PC-3 (cell line): Measurements from ENCODE around the gene SPATA32. TPM values are rescaled to one million over a fixed set of nuclear protein-coding genes. Genes with fewer than 3 reads are reported as not detected.

ENCODE experiments used
- ATAC-seq: fragments of 200-7000 bp; cut with Tn5 transposase; 2 replicates; pipeline ENCODE4 v1.9.1; 2020; ENCODE audit warnings: mild to moderate bottlenecking, moderate library complexity
- BruUV-seq: library from RNA; stranded (reverse); fragments of 400-500 nt; replicated peaks from 2 replicates; lab custom pipeline; 2021; lab: Mats Ljungman, UMichigan
- CTCF ChIA-PET: fragments of 300-600 bp; sonication (Branson Sonifier 250); formaldehyde crosslinking; loops from one replicate; lab custom pipeline; 2022; ENCODE audit warnings: antibody characterized with exemption; lab: Charles Lee
- POLR2A ChIA-PET: fragments of 300-600 bp; sonication (Branson Sonifier 250); formaldehyde crosslinking; loops from one replicate; lab custom pipeline; 2022; ENCODE audit warnings: antibody characterized with exemption; ENCODE audit not compliant: unreplicated experiment; lab: Charles Lee
- DNase-seq: peaks from one replicate; pipeline ENCODE4 v3.0.0-alpha.2; 2015
- H2AFZ ChIP-seq: fragments of 300-600 bp; sonication (generic); 2 replicates; pipeline ENCODE4 v1.6.0; 2016; ENCODE audit warnings: antibody characterized with exemption, low read length
- H3F3A ChIP-seq: fragments of 300-600 bp; sonication (generic); one replicate; pipeline ENCODE4 v1.6.0; 2017; ENCODE audit warnings: antibody characterized with exemption, low read length, control low read depth, mild to moderate bottlenecking; ENCODE audit not compliant: unreplicated experiment
- H3K27ac ChIP-seq: fragments of 300-600 bp; sonication (generic); 2 replicates; pipeline ENCODE4 v1.5.1; 2016; ENCODE audit warnings: mild to moderate bottlenecking, low read length
- H3K27me3 ChIP-seq: fragments of 300-600 bp; sonication (generic); 2 replicates; pipeline ENCODE4 v1.6.1; 2016; ENCODE audit warnings: low read length, mixed read lengths
- H3K36me3 ChIP-seq: fragments of 300-600 bp; sonication (generic); 2 replicates; pipeline ENCODE4 v1.6.1; 2016; ENCODE audit warnings: low read depth, mixed run types, low read length, mixed read lengths
- H3K4me1 ChIP-seq: fragments of 300-600 bp; sonication (generic); 2 replicates; pipeline ENCODE4 v1.5.1; 2016; ENCODE audit warnings: low read length; ENCODE audit not compliant: insufficient read depth
- H3K4me2 ChIP-seq: fragments of 300-600 bp; sonication (generic); 2 replicates; pipeline ENCODE4 v1.6.0; 2016; ENCODE audit warnings: low read length
- H3K4me3 ChIP-seq: fragments of 300-600 bp; sonication (generic); 2 replicates; pipeline ENCODE4 v1.5.1; 2016; ENCODE audit warnings: mild to moderate bottlenecking, low read length, mixed read lengths
- H3K79me2 ChIP-seq: fragments of 300-600 bp; sonication (generic); 2 replicates; pipeline ENCODE4 v1.6.1; 2017; ENCODE audit warnings: low read length, mixed read lengths
- H3K9ac ChIP-seq: fragments of 300-600 bp; sonication (generic); 2 replicates; pipeline ENCODE4 v1.6.0; 2016; ENCODE audit warnings: mild to moderate bottlenecking, low read length
- H3K9me2 ChIP-seq: fragments of 300-600 bp; sonication (generic); replicated peaks from 2 replicates; pipeline ENCODE4 v1.6.1; 2016; ENCODE audit warnings: mixed run types, low read length, mixed read lengths
- H3K9me3 ChIP-seq: fragments of 300-600 bp; sonication (generic); 2 replicates; pipeline ENCODE4 v1.6.1; 2016; ENCODE audit warnings: low read length, mixed read lengths
- H4K20me1 ChIP-seq: fragments of 300-600 bp; sonication (generic); 2 replicates; pipeline ENCODE4 v1.6.1; 2016; ENCODE audit warnings: low read length, mixed read lengths
- CTCF ChIP-seq: fragments of 300-600 bp; sonication (generic); conservative IDR thresholded peaks from 2 replicates; pipeline ENCODE4 v1.5.1; 2017; ENCODE audit warnings: antibody characterized with exemption, low read depth, mild to moderate bottlenecking, low read length
- EZH2 ChIP-seq: fragments of 300-600 bp; sonication (generic); IDR thresholded peaks from one replicate; pipeline ENCODE4 v1.6.1; 2017; ENCODE audit warnings: antibody characterized with exemption, mild to moderate bottlenecking, low read length; ENCODE audit not compliant: unreplicated experiment
- EZH2phosphoT487 ChIP-seq: fragments of 300-600 bp; sonication (generic); IDR thresholded peaks from 2 replicates; pipeline ENCODE4 v1.6.1; 2018; ENCODE audit warnings: mild to moderate bottlenecking, antibody characterized with exemption, low read length, borderline replicate concordance
- intact Hi-C: fragments of 100-400 bp; cut with micrococcal nuclease; formaldehyde crosslinking; loops from 2 replicates; pipeline ENCODE4 v1.9.0; 2023
- total RNA-seq: library from RNA; depleted of rRNA; stranded (reverse); fragments of >200 nt; gene quantifications from 2 replicates; pipeline ENCODE4 v1.2.3, GENCODE V29; 2014

SPATA32 gene
- total RNA-seq, 1 experiment from 2014 or later = not detected

GRCh38 chr17:45241328-45242028 is 20.4 kb downstream of the SPATA32 start:
- H3K27ac ChIP-seq = no peak overlapping the region
- ATAC-seq (no peak), DNase-seq (no peak)
- no peak for TF ChIP-seq CTCF
- no peak for TF ChIP-seq EZH2
- no peak for TF ChIP-seq EZH2phosphoT487
- ChIA-PET CTCF (no interaction called here), POLR2A (no interaction called here)
- H3K36me3 ChIP-seq = no peaks in the 10 kb centered on the region
- H3K4me2 ChIP-seq = no peak overlapping the region
- no peak overlapping the region for H3K4me3 ChIP-seq
- H4K20me1 ChIP-seq = no peaks in the 10 kb centered on the region
- H3K27me3 ChIP-seq = no peaks in the 10 kb centered on the region
- no peak overlapping the region for H3K9ac ChIP-seq
- no peaks in the 10 kb centered on the region for H3K9me2 ChIP-seq
- intact Hi-C loops = no loop called here
- H3F3A ChIP-seq = no peaks in the 10 kb centered on the region
- no TSS peak for BruUV-seq
- peaks cover 2% of the 10 kb centered on the region for H3K4me1 ChIP-seq
- no peaks in the 10 kb centered on the region for H3K9me3 ChIP-seq
- peaks cover 1% of the 10 kb centered on the region for H3K79me2 ChIP-seq
- H2AFZ ChIP-seq = no peak overlapping the region

- POLR2A ChIA-PET = no interaction called here
These were observed 21.0 kb downstream of the SPATA32 start for GRCh38 chr17:45240905-45241327.

More at GRCh38 chr17:45240905-45241327, 21.0 kb downstream of the SPATA32 start:
- Histone ChIP-seq H3K4me3 (no peak overlapping the region), H3K9ac (no peak overlapping the region), H3K9me3 (no peaks in the 10 kb centered on the region), H3K27ac (no peak overlapping the region), H2AFZ (no peak overlapping the region), H3K27me3 (no peaks in the 10 kb centered on the region), H4K20me1 (no peaks in the 10 kb centered on the region), H3K79me2 (no peaks in the 10 kb centered on the region), H3K36me3 (no peaks in the 10 kb centered on the region), H3K4me2 (no peak overlapping the region), H3K9me2 (no peaks in the 10 kb centered on the region), H3K4me1 (no peaks in the 10 kb centered on the region), H3F3A (no peaks in the 10 kb centered on the region)
- intact Hi-C loops = no loop called here
- TF ChIP-seq CTCF (no peak), EZH2phosphoT487 (no peak), EZH2 (no peak)
- no TSS peak for BruUV-seq
- no peak for ATAC-seq
- CTCF ChIA-PET = no interaction called here
- no peak for DNase-seq
